HG03135 (cell line): ENCODE data around the gene FAM227A.
"Not testable (repeated sequence)": the region's sequence is repeated elsewhere in the genome, so short reads cannot be mapped to it uniquely, and the experiment has no call there.

ENCODE experiments used
- ATAC-seq: cut with Tn5 transposase; IDR thresholded peaks from one replicate; pipeline ENCODE4 v1.9.1; 2021; ENCODE audit warnings: mild to moderate bottlenecking, moderate library complexity; ENCODE audit not compliant: unreplicated experiment

The FAM227A gene

DNA sequence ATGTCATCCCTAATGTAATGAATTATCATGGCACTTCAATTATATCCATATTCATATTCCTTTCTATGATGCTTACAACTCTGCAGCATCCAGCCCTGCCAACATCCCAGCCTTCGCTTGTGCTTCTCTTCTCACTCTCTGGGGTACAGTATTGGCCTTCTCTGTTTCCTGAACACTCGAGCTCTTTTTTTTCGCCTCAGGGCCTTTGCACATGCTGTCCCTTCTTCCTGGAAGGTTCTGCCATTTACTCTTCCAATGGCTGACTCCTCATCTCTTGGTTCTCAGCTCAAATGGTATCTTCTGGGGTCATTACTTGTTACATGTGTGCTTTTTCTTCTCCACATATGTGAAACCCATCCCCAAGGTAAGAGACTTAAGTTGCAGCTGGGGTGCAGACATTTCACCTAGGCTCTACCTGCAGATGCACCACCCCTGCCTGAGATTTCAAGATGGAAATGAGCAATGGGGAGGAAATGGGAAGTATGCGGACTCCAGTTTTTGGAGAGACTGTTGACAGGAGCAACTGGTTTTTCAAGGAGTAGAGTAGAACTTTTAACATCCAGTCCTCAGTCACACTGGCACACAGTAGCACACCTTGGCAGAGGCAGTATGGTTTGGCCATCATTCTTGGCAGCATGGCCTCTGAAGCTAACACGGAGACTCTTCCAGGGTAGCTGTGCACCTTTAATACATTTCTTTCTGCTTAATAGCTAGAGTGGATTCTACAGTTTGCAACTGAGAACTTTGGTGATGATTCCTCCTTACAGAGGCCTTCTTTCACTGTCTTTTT lies 43.8 kb downstream of the FAM227A start:
- ATAC-seq, result no peak

DNA sequence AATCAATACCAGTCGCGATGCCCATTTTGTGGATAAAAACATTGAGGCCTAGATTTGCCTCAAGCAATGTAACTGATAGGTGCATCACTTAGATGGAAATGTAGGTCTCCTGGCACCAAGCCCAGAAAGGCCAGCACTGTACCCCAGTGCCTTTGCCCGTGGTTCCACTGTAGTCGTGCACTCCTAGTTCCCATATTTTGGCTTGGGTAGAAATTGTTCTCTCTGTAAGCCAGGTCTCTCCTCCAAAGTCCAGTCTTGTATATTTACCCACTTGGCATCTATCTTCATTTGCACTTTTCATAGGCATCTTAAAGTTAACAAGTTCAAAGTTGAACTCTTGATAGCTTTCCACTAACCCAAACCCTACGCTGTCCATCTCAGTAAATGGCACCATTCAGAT lies 44.6 kb downstream of the FAM227A start:
- ATAC-seq, result no peak

DNA sequence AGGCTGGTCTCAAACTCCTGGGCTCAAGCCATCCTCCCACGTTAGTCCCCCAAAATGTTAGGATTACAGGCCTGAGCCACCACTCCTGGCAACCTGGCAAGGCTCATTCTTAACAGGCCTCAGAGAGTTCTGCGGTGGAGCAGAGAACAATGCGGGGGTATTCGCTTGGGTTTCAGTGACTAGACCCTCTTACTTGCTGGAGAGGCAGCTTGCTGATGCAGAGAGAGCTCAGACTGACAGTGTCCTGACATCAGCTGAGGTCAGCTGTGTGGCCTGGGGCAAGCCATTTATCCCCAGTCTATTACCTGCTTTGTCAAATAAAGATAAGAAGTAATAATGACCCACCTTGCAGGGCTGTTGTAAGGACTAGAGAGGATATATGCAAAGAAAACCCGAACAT lies 46.0 kb downstream of the FAM227A start:
- no peak for ATAC-seq

DNA sequence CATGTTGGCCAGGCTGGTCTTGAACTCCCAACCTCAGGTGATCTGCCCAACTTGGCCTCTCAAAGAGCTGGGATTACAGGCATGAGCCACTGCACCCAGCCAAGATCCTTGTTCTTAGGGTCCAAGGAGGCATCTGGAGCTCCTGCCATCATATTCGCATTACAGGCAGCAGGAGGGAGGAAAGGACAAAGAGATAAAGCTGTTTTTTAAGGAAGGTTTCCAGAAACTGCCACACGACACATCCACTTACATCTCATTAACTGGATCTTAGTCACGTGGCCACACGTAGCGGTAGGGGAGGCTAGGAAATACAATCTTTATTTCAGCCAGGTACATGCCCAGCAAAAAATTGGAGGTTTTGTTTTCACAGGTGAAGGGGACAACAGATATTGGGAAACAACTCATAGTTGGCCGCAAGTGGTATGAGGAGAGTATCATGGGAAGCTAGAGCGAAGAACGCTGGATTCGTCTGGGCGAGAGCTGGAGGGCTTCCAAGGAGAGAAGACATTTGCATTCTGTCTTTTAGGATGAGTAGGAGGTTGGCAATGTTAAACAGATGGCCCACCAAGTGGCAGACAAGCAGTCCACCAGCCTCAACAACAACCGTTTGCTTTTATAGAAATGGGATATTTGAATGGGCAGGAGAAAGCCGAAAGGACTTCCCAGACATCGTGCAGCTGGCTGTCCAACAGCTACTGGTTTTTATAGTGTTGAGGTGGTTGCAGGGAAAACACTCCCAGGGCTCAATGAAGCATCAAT lies 47.0 kb downstream of the FAM227A start:
- ATAC-seq, result no peak

DNA sequence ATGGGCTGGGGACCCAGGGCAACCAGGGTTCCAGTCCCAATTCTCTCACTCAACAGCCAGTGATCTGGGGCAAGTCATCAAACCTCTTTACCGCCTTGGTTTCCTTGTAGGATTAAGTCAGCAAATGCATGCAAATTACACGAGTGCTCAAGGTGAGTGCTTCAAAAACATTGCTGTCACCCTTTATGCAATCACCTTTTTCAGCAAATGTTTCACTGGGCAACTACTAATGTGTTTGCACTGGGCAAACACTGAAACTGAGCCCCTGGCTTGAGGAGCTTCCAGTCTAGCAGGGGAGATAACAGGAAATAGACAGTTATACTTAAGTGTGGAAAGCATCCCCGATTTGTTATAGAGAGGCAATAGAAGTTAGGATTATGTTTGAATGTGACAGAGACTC lies 48.5 kb downstream of the FAM227A start:
- no peak for ATAC-seq

DNA sequence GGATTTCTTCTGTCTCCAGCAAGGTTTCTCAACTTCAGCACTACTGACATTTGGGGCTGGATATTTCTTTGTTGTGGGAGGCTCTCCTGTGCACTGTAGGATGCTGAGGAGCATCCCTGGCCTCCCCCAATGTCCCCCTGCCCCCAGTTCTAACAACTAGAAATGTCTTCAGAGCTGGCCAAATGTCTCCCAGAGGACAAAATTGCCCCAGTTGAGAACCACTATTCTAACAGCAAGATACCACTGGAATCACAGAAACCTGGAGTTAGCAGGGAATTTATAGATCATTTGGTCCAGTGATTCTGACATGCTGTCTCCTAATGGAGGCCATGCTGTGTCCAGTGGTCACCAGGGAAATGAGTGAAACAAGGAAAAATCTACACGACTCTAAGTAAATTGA lies 54.0 kb downstream of the FAM227A start:
- ATAC-seq, result no peak

DNA sequence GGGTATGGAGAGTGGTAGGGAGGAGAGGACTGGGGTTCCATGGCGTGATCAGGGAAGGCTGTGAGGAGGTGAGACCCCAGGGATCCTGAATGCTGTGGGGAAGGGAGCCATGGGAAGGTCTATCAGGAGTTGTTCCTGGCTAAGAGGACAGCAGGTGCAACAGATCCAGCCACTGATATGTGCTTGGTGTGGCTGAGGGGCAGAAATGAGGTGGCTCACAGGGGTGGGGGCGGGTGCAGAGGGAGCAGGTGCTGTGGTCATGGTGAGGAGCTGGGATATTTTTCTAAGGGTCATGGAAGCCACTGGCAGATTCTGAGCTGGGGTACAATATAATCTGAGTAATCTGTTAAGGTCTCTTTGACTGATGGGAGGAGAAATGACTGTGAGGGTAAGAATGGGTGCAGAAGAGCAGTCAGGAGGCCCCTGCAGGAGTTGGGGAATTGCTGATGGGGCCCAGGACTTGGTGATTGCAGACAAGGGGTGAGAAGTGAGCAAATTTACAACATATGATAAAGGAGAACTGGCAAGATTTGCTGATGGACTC lies 54.9 kb downstream of the FAM227A start:
- ATAC-seq, result no peak

DNA sequence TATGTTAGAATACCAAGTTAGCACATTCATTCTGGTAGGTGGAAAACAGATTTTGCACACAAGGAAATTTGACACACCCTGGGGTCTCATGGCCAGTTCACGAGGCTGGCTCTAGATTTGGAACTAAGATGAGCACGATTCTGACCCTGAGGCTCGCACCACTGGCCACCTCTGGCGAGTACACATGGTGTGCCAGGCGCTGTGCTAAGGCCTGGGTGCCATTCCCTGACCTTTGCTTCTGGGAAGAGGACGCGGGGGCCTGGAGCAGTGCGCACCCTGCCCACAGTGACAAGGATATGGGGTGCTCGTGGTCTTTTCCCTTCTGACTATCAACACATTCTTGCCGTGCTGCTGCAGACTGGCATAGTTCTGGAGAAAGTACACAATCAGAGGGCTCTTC lies 56.7 kb downstream of the FAM227A start:
- no peak for ATAC-seq

DNA sequence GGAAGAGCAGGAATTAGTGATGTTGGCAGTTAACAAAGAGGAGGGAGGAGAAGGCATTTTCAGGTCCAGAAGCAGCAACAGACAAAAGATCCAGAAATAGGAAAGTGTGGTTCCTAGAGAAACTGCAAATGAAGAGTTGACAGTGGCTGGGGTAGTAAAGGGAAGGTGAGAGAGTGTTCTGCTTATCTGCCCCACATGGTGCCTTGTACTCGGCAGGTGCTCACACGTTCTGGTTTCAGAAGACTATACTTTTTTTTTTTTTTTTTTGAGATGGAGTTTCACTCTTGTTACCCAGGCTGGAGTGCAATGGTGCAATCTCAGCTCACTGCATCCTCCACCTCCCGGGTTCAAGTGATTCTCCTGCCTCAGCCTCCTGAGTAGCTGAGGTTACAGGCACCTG lies 73.3 kb downstream of the FAM227A start:
- ATAC-seq, result not testable (repeated sequence)

DNA sequence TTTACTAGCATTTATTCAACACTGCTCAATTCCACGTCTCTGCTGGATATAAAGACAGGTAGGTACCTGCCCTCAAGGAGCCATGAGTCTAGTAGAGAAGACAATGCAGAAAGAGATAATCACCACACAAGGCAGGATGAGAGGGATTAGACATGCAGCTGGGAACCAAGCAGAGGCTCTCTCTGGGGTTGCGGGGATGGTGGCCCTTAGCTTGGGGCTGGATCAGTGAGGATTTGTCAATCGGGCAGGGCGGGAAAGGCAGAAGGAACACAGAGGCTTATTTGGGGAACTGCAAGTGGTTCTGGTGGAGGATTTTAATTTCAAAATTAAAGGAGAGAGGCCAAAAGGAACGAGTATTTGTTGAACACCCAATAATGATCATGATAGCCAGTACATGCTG lies 77.7 kb downstream of the FAM227A start:
- ATAC-seq, result no peak

DNA sequence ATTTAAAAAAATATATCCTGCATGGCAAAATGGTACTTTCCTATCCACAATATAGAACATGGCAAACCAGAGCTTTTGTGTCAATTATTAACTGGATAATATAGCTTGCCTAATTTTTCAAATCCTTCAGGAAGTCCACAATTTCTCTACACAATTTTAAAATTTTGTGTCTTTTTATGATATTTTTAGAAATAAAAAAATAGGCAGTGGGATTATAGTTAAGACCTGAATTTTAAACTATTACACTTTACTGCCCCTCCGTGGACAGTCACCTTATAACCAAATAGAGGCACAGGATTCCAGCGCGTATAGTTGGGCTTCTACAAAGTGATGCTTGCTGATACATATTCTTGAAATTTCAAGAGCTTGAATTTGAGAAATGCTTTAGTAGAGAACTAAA lies 84.1 kb downstream of the FAM227A start:
- no peak for ATAC-seq

DNA sequence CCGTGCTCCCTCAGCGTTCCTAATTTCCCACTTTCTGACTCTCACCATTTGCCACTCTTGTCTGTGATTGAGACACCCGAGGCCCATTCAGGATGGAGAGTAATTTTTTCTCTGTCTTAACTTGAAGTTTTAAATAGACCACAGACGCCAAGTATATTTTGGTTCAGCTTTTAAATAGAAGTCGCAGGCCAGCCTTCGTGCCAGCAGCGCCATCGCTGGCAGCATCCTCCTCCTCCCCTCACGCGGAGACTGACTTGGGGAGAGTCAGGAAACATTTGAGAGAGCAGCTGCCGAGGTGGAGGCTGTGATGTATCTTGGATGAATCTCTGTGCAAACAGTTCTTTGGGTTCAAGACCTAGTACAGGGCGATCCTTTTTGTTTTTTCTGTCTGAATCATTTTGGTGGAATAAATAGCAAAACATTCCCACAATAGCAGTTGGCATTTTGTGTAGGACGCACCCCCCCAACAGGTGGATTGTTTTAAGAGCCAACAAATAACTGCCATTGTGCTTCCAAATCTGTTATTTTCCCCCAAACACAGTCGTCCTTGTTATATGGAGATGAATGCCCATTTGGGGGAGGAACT lies 85.3 kb downstream of the FAM227A start:
- ATAC-seq, result no peak

DNA sequence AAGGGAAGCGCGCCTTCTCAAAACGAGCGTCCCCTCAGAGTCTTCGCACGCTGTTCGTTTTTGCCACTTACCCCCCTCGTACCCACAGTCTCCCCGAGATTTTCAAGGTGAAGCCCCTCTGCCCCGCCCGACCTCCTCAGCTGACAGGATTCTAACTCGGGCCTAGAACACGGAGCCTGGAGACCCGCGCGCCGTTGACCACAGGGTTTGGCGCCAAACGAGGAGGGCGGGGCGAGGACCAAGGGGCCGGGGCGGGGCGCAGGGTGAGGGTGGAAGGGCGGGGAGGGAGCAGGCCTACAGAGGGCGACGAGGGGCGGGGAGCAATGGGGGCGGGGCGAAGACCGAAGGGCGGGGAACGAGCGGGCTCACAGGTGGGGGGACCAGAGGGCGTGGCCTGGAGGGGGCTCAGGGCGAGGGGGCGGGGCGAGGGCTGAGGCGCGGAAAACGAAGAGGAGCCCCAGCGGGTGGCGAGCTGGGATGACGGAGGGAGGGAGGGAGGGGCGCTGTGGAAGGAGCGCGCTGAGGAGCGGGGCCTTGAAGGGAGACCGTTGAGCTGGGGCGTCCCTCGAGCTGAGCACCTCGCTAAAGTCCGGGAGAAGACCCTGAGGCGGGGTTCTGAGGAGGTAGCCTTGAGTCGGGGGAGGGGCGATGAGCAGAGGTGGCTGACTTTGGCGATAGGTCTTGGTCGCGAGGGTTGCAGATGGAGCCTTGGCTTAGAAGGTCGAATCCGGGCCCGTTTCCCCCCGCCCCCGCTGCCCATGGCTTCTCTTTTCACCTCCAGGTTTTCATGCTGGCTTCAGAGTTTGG lies 86.0 kb downstream of the FAM227A start, which contains the start of gene DMC1:
DMC1 (minus strand) TSS at position 212 of the 807 bp plus-strand sequence. CDS start 1,927 bp downstream, outside the sequence.
- ATAC-seq, result no peak

DNA sequence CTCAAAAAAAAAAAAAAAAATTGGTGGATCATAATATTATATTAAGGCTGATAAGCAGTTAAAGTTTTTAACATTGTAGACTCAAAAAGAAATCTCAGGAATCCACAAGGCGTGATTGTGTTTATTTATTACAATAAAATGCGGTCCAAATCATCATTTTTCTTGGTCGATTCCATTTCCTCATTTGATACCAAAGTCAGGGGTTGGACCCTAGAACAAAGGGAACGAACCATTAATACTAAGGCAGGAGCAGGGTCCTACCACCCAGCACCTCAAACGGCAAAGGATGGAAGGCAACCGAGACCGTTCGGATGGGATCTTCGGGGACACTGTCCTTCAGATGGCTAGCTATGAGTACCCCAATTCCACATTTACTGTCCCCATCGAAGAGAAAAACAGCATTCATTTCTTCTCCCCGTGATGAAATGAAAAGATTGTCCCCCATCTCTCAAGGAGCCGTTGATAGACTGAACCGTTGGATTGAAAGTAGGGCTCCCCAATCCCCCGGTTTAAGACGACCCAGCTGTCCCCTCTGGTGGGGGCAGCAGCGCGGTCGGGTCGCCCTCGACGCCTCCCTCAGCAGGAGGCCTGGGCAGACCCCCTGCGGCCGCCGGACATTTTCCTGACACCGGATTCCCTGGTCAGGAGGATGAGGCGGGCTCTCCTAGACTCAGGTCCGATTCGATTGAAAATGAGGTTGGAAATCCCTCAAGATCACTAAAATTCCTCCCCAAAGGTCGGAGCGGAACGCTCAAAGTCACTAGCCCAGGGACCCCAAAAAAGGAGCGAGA lies 86.8 kb downstream of the FAM227A start:
- ATAC-seq, result no peak

DNA sequence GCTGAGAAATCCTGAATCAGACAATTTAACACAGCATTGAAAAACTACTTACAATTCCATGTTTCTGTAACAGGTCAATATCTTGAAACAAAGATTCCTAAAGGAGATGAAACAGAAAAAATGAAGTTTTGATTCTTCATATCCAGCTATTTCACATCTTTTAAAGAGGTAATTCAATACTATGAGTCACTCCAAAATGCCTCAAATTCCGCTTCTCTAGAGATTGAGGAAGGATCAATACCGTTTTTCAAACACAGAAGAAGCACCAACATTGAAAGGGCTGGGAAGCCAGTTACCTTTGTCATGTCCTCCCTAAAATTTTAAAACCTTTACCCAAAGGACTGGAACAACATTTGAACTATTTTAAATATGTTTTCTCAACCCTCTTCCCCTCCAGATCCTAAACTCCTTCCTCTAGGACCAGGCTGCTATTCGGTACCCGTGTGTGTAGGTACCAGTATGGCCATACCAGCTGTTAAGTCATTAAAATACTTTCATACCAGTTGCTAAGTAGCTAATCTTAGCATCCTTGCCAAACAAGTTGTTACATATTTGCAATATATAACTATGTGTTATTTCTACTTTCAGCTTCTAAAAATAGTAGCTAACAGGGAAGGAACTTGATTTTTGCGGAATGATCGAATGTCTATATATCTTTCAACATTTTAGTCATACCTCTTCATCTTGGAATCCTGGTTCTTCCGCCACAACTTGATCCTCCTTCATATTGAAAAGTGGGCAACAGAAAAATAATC lies 88.5 kb downstream of the FAM227A start:
- ATAC-seq, result no peak

DNA sequence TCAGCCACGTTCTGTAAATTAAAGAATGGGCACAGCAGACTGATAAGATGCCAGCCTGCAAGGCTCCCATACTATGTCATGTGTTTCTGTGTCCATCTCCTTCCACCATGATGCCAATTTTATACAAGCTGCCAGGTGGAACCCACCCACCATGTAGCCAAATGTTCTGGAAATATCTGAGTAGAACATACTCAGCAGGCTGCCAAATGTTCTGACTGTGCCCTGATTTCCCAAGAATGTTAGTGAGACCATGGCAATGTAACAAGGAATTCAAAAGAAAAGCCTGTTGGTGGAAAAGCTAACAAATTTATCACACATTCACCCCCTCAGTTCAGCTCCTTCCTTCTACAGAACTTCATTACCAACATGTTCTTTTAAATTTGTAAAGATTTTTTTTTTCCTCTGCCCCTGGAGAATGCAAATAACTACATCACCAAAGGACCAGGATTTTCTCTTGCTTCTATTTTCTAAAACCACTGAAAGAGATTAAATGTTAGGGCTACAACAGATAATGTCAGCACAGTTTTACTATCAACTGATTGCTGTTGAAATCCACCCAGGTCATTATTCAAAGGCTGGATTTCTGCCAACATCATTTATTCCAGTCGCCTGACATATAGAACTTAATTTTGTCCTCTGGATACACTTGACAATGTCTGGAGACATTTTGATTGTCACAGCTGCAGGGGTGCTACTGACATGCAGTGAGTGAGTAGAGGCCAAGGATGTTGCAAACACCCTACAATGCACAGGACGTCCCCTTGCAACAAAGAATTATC lies 89.3 kb downstream of the FAM227A start:
- no peak for ATAC-seq

DNA sequence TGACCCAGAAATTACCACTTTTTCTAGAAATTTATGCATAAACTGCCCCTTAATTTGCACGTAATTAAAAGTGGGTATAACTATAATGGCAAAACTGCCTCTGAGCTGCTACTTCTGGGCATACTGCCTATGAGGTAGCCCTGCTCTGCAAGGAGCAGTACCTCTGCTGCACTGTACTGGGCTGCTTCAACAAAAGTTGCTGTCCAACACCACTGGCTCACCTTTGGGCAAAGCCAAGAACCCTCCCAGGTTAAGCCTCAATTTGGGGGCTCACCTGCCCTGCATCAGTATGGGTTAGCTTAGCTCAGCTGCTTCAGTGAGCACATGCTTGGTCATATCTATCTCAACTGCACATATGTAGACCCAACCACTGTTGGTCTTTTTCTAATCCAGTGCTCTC lies 90.8 kb downstream of the FAM227A start:
- no peak for ATAC-seq

DNA sequence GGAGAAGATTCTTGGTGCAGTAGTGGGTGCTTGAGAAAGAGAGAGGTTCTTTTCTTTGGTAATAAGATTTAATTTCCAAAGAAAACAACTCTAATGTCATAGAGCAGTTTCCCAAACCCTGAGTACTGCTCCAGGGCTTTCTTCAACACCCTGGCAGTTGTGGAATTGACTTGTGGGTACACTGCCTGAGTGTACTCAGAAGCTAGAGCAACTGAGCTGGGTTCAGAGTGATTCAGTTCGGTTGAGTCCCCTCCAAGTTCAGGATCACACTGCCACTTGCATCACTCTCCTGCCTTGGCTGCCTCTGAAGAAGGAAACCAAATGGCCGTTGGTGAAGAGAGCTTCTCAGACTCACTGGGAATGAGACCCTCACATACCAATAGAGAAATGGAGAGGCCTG lies 91.5 kb downstream of the FAM227A start:
- no peak for ATAC-seq

DNA sequence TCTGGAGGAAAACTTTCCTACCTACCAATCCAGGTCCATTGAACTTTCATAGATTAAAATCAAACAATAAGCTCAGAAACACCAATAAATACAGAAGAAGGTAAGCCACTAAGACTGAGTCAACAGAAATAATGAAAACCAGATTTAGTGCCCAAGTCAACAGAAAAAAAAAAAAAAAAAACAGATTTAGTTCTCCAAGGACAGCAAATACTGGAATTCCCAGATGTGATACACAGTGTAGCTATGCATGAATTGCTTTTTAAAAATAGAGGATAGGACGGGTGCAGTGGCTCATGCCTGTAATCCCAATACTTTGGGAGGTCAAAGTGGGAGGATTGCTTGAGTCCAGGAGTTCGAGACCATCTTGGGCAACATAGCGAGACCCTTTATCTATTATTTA lies 101.9 kb downstream of the FAM227A start:
- no peak for ATAC-seq
